ENCODE results near the gene FRMPD1. TPM values are rescaled to one million over a fixed set of nuclear protein-coding genes. Genes with fewer than 3 reads are reported as not detected.

Gene FRMPD1
- total RNA-seq, 1 experiment from 2014 or later = not detected

- peak; percentile 7 for DNase-seq (ENCODE audit: low read depth)
Observed at GRCh38 chr9:37678789-37679273, 28.1 kb downstream of the FRMPD1 start.

- no peak for DNase-seq (ENCODE audit: low read depth)
Observed at GRCh38 chr9:37679649-37680402, 29.1 kb downstream of the FRMPD1 start.

- DNase-seq (ENCODE audit: low read depth) = no peak
Observed at GRCh38 chr9:37682951-37683350, 32.2 kb downstream of the FRMPD1 start.

GRCh38 chr9:37683531-37684371 lies 33.0 kb downstream of the FRMPD1 start:
- no peak for DNase-seq (ENCODE audit: low read depth)

- no peak for DNase-seq (ENCODE audit: low read depth)
Observed at GRCh38 chr9:37692622-37693221, 42.0 kb downstream of the FRMPD1 start.

GRCh38 chr9:37693260-37693659 lies 42.5 kb downstream of the FRMPD1 start:
- peak; percentile 15 for DNase-seq (ENCODE audit: low read depth)

- DNase-seq (ENCODE audit: low read depth) = no peak
Observed at GRCh38 chr9:37694355-37694754, 43.6 kb downstream of the FRMPD1 start.

- DNase-seq (ENCODE audit: low read depth) = no peak
Observed at GRCh38 chr9:37696528-37696927, 45.8 kb downstream of the FRMPD1 start.

GRCh38 chr9:37700131-37700530 lies 49.4 kb downstream of the FRMPD1 start:
- no peak for DNase-seq (ENCODE audit: low read depth)

GRCh38 chr9:37700900-37701299 lies 50.1 kb downstream of the FRMPD1 start:
- no peak for DNase-seq (ENCODE audit: low read depth)

- DNase-seq (ENCODE audit: low read depth) = no peak
Observed at GRCh38 chr9:37705787-37706186, 55.0 kb downstream of the FRMPD1 start.

- peak; percentile 2 for DNase-seq (ENCODE audit: low read depth)
Observed at GRCh38 chr9:37706290-37706689, 55.5 kb downstream of the FRMPD1 start.

- DNase-seq (ENCODE audit: low read depth) = no peak
Observed at GRCh38 chr9:37707748-37708147, 57.0 kb downstream of the FRMPD1 start.

GRCh38 chr9:37710046-37710445 lies 59.3 kb downstream of the FRMPD1 start:
- no peak for DNase-seq (ENCODE audit: low read depth)

GRCh38 chr9:37715260-37715659 lies 64.5 kb downstream of the FRMPD1 start:
- DNase-seq (ENCODE audit: low read depth) = no peak

- DNase-seq (ENCODE audit: low read depth) = no peak
Observed at GRCh38 chr9:37715991-37716505, 65.3 kb downstream of the FRMPD1 start.

GRCh38 chr9:37719526-37719925 lies 68.8 kb downstream of the FRMPD1 start:
- no peak for DNase-seq (ENCODE audit: low read depth)

- no peak for DNase-seq (ENCODE audit: low read depth)
Observed at GRCh38 chr9:37727013-37727412, 76.3 kb downstream of the FRMPD1 start.

GRCh38 chr9:37729499-37729898 lies 78.7 kb downstream of the FRMPD1 start:
- DNase-seq (ENCODE audit: low read depth) = no peak

GRCh38 chr9:37730256-37730655 lies 79.5 kb downstream of the FRMPD1 start:
- DNase-seq (ENCODE audit: low read depth) = no peak

- no peak for DNase-seq (ENCODE audit: low read depth)
Observed at GRCh38 chr9:37730839-37731238, 80.1 kb downstream of the FRMPD1 start.

GRCh38 chr9:37732086-37732741 lies 81.5 kb downstream of the FRMPD1 start:
- no peak for DNase-seq (ENCODE audit: low read depth)

Measured in RPMI7951 (cell line).